SH-SY5Y (cell line): Measurements from ENCODE around the gene NTM.

Experiments used
- GATA2 ChIP-seq: IDR thresholded peaks from 2 replicates; pipeline ENCODE4 v1.6.1; 2011; ENCODE audit warnings: mild to moderate bottlenecking, low read depth, low read length
- GATA3 ChIP-seq: IDR thresholded peaks from 2 replicates; pipeline ENCODE4 v1.6.1; 2011; ENCODE audit warnings: low read depth, mild to moderate bottlenecking, low read length, moderate library complexity

NTM gene

DNA sequence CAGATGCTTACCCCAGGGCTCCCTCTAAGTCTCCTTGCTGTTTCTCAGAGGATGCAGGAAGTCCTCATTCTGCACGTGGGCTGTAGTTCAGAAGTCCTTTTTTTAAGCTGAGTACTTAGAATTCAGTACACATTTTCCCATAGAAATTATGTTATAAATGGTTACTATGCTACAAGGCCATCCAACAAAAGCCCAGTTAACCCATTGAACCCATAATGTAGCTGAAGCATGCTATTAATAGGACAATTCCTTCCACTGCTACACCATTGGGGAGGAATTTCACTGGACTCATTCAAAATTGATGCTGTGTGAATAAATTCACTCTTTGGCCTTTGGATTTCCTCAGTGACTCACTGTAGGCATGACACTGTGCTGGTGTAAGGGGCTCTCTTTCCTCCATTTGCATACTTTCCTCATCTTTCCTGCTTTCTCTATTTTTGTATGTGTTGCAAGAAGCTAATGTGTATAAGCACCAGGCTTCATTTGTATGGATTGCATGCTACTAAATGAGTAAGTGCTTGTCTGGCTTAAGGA lies 148.0 kb downstream of the NTM start:
- TF ChIP-seq GATA3, result no peak
- no peak for TF ChIP-seq GATA2

DNA sequence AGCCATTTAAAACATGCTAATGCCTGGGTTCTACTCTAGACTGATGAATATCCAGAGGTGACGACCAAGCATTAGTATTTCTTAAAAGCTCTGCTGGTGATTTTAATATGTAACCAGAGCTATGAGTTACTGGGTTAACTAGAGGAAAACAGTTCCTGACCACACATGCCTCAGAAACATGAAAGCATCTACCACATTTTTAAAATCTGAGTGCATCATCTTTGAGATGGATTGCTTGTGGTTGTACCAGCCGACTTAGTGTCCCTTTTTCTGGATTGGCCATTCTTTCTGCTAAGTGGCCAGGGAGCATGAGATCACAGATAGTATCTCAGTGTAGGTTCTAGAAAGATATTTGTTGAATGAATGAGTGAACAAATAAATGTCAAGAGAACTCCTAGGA lies 152.4 kb downstream of the NTM start:
- TF ChIP-seq GATA2, result no peak

DNA sequence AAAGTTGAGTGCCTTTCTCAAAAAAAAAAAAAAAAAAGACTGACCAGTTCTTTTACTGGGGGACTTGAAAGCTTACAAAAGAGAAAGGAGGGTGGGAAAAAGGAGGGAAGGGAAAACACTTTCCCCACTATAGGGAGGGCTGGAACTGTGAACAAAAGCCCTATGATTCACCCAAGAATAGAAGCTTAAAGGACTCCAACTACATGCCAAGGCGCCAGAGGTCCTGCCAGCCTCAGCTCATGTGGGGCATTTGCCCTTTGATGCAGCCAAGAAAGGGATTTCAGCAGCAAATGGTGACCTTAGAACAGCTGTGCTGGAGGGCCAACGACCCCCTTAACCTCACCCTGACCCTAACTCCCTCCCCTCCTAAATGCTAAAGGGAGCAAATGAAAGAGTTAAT lies 160.0 kb downstream of the NTM start:
- TF ChIP-seq GATA3 (no peak), GATA2 (no peak)

DNA sequence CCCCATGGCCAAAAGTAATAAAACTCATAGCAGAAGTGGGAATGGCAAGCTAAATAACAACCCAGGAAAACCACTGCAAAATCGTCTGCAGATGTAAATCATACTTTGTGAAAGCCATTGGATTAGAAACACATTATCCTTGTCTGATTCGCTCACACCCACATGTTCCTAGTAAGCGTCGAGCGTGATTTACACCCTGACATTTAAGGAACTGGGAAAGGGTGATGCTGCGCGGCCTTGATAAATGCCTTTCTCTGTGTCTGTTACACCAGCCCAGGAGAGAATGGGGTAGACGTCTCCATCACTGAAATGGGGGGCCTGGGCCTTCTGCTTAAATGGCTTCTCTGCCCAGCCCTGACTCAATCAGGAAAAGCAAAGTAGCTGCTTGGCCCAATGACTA lies 162.7 kb downstream of the NTM start:
- TF ChIP-seq GATA2 (no peak), GATA3 (no peak)

DNA sequence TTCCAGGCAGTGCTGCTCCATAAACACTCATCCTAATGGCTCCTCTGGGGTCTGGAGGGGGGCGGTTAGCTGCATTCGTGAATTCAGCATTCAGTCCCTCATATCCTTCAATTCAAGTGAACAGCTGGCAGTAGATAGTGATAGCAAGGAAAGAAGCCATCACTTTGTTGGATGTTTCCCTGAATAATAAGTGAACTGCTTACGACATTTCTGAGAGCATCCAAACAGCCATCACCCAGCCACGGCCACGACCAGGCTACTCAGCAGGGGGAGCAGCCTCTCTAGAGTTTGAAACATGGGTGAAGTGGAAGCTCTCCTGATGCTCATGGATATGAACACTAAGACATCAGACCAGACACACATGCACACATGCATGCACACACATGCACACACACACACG lies 163.6 kb downstream of the NTM start:
- TF ChIP-seq GATA3 (no peak), GATA2 (no peak)

DNA sequence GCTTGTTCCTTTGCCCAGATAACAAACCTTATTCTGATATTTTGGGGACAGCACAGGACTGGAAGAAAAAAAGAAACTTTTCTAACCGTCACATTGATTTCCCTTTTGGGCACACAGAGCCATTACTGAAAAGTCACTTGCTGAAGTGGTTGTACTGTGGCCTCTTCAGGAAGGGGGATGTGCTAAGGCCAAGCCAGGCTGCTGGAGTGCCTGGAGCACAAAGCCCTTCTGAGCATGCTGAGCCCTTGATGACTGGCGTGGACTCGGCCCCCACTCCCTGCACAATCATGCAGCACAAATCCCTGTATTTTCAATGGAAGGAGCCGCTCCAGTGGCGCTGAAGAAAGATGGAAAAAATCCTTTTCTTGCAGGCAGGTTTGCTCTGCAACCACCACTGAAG lies 164.2 kb downstream of the NTM start:
- TF ChIP-seq GATA3 (no peak), GATA2 (no peak)

DNA sequence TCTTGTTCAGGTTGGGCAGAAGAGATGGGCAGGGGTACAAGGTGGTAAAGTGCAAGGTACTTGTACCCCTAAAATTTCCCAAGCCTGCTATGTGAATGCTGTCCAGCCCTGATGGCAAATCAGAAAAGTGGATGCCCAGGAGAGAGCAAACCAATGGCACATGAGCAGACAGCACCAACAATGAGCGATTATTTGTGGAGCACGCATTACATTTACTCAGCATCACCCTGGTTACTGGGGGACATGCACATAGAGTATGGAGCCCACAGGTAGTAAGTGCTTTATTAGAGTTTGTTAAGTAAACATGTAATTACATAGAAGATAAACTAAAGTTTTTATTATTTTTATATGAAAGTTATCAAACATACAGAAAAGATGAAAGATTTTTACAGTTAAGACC lies 165.7 kb downstream of the NTM start:
- TF ChIP-seq GATA2 (no peak), GATA3 (no peak)

DNA sequence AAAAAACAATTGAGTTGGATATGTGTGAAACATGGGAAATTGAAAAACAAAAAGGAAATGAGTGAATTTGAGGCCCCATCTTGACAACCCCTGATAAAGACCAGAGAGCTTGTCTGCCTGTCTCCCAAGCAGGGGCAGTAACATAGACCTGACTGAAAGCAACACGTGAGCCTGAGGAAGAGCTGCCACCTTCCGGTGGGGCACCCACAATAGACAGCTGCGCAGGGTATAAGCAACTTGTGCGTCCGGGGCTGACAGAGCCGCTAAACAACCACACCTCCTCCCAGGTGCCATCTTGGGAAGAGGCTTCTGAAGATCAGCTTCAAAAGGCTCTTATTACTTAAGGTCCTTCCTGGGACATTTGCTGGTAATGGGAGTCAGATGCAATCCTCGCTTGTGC lies 166.8 kb downstream of the NTM start:
- TF ChIP-seq GATA3, result no peak
- TF ChIP-seq GATA2, result no peak

DNA sequence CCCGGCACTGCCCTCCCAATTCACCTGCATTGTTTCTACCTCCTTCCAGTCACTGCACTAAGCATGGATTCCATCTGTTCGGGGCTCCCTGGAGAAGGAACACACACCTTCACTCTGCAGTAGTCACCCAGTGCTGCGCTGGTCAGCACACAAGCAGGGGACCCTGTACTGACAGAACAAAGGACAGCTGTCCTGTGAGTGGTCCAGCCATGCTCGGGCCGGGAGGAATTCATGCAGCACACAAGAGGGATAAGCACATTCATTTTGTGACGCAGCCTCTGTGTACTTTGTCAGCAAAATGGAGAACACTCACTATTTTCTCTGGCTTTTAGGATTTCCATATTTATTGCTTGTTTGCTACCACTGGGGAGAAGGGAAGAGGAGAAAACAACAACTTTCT lies 167.3 kb downstream of the NTM start:
- no peak for TF ChIP-seq GATA2
- TF ChIP-seq GATA3, result no peak

DNA sequence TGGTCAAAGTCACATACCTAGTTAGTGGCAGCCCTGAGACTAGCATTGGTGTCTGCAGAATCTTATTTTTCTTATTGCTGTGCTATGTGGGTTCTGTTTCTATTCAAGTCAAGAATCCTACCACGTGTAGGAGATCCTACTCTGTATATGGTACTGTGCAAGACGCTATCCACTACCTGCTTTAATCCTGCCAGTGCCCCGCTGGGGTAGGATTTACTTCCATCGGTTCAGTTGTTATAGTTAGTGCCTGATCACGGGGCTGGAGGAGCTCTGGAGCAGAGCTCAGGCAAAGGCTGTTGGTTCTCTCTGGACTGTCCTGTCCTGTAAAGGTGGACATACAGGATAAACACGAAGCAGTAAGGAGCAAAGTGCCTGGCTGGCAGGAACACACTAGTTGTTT lies 167.9 kb downstream of the NTM start:
- no peak for TF ChIP-seq GATA2

DNA sequence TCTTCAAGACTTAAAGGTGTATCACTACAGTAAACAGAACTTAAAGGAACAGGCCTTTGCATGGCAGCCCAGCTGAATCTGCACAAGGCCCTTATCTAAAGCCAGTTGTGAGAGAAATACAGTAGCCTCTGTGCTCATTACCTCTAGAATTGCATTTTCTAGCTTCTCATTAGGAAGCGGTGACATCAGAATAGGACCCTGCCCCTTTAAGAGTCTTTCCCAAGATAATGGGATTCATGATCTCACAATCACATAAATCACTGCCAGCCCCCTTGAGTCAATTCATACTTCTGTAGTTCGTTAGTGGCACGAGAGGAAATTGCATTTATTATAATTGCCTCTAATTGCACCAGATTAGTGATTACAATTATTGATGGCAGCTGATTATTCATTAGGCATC lies 170.3 kb downstream of the NTM start:
- TF ChIP-seq GATA3 (no peak), GATA2 (no peak)

DNA sequence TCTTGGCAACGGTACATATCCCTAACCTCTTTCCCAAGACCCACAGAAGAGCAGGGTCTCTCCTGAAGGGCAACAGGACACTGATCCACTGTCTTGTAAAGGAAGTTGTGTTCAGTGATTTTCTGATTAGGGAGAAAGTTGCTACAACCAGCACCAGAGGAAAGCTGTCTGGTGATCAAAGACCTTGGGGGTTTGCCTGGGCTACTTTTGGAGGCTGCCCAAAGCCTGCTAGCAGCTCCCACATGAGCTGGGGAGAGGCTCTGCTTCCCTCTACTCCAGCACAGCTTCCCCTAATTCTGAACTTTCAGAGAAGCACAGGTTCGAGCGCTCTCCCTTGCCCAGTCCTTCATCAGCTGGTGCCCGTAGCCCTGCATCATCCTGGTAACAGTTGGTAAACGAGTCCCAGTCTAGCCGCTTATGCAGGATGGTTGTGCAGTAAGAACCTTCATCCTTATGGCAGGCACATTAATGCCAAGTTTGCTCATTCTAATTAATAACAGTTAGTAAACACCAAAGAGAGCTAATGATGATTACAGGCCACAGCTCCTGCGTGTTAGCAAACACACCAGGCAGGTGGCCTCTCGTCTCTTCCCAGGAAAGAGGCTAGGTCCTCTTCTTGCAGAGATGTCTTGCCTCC lies 173.1 kb downstream of the NTM start:
- TF ChIP-seq GATA2 (no peak), GATA3 (no peak)

DNA sequence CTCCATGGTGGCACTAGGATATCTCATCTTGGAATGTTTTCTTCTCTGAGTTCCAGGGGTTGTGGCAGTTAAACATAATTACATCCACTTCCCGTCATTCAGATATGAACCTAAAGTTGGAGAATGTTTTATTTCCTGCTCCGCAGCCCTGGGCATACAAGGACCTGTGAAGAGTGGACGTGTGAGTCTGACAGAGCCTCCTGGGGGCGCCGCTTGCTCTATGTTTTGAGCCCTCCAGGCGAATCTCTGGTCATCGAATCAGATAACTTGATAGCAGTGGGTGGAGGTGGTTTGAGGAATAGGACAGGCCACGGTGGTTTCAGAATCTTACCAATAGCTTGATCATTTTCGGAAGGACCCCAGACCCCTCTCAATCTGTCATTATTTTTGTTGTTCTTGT lies 174.2 kb downstream of the NTM start:
- TF ChIP-seq GATA2, result no peak
- no peak for TF ChIP-seq GATA3

DNA sequence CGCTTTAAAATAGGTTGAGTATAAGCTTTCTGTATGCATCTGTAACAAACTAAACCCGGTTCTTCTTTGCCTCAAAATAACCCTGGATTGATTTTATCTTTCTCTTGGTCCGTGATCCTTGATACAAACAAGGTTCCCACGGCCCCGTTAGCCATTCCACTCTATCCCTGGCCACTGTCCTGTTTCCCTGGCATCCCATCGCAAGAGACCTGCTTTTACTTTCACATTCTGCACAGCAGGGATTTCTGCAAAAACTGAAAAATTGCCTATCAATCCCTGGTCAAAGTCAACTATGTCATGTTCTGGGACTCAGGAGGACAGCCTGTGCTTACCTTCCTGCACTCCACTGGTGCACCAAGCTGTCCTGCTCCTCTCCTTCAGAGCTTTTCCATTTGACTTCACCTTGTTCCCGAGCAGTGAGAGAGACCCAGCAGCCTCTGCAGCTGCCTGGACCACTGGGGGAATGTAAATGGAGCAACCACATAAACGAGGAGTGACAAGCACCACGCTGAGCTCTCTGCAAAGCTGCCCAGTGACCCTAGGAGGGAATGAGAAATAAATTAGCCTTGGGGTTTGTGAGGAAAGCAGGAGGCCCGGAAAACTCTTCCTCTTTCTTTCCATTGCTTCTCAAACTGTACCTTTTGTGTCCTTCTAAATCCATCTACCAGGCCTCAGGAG lies 175.9 kb downstream of the NTM start:
- no peak for TF ChIP-seq GATA3
- TF ChIP-seq GATA2, result no peak

DNA sequence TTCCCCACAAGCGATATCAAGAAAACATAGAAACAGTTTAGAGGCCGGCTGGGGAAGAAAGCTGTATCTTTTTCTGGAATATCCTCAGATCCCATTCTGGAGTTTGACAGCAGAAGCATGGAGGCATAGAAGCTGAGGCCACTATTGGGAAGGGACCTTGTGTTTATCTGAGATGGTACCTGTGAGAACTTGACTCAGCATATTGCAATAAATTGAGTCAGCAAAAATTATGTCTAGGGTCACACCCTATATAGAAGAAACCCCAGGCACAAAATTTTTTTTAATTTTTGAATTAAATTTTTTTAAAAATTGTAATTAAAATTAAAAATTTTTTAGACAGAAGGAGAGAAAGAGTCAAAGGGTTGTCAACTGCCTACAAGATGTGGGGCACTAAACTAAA lies 178.7 kb downstream of the NTM start:
- TF ChIP-seq GATA3 (no peak), GATA2 (no peak)
